Hematopoietic multipotent progenitor cell treated with erythropoietin and hydrocortisone succinate and interleukin-3 and kit ligand, for 17 days (in vitro differentiated cells): ENCODE data around the gene PPFIBP1.

Source experiments
- DNase-seq: peaks from one replicate; pipeline ENCODE4 v3.0.0-alpha.2; 2015; ENCODE audit warnings: low spot score

The PPFIBP1 gene

DNA sequence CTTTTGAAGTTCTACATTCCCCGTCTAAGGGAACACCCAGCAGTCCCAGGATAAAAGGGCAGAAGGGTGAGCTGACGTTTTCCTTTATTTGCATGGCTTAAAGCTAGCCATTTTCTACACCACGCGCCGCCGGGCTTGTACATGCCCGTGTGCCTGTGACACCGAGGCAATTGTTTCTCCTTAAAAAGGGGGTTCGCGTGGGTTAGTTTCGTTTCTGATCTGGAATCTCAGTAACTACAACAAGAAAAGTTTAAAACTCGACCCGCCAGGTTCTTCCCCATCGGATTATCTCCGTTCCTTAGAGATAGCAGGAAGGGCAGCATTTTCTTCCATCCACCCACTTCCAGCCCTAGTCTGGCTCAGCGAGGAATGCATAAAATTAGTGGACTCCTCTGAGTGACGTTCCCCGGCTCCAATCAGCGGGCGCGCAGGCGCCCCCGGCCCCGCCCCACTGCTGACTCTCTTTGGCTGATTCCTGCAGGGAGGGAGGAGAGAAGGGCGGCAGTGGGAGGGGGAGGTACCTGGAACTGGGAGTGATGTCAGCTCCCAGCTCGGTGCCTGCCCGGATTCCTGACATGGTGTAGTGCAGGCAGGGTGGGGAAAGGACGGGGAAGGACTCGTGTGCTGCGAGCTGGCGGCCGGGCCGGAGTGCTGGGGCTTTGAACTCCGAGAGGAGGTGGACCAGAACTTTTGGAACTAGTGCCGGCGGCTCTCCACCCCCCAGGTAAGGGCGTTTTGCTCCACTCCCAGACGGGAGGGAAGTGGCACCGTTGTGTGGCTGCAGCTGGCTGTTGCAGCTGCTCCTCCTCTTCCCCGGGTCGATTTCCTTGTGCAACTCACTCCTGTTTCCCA, at the start of gene PPFIBP1:
Gene PPFIBP1, plus strand, starts transcription at position 565 of the 852 bp plus-strand sequence. CDS start 109,191 bp downstream, outside the sequence.
- peak; percentile 83 for DNase-seq

DNA sequence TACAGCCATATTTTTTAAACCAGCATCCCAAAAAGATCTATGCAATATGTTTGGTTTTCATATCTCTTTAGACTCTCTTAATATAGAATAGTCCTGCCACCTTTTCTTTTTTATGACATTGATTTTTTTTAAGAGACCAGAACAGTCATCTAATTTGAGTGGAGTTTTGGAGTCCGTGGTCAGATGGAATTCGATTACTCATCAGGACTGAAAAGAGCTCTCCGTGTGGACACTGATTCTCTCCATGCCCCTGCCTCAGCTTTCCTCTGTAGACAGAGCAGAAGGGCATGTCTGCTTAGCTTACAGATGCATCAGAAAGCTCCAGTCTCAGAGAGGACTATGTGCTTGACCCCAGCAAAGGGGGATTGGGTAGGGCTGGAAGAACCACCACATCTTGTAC, 49.7 kb upstream of the PPFIBP1 start:
- no peak for DNase-seq

DNA sequence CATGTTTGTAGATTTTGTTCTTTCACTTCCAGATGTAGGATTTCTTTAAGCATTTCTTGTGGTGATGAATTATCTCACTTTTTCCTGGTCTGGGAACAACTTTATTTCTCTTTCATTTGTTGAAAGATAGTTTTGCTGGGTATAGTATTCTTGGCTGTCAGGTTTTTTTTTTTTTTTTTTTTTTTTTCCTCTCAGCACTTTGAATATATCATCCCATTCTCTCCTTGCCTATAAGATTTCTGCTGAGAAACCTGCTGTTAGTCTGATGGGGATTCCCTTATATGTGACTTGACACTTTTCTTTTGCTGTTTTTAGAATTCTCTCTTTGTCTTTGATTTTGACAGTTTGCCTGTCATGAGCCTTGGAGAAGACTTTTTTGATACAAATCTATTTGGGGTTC, 47.0 kb upstream of the PPFIBP1 start:
- DNase-seq, result no peak

DNA sequence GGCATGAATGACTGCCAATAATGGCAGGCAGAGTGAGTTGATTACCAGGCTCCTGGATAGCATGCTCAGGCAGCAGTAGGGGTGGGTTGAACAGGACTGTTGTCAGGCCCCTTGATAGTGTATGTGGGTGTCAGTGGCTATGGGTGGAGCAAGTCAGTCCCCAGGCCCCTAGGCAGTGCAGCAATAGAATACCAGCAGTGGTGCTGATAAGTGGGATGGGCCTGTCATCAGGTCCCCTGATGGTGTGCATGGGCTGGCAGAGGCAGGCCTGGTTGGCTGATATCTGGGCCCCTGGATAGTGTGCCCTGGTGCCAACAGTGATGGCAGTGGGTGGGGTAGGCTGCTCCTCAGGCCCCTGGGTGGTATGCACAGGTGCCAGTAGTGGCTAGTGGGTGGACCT, 45.1 kb upstream of the PPFIBP1 start:
- no peak for DNase-seq

DNA sequence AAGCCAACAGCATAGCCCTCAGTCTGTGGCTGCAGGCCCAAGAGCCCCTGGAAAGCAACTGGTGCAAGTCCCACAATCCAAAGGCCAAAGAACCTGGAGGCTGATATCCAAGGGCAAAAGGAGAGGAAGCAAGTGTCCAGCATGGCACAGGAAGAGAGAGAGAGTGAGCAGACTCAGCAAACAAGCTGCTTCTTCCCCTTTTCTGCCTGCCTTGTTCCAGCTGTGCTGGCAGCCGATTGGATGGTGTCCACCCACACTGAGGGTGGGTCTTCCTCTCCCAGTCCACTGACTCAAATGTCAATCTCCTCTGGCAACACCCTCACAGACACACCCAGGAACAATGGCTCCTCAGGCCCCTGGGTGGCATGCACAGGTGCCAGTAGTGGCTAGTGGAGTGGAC, 44.0 kb upstream of the PPFIBP1 start:
- no peak for DNase-seq

DNA sequence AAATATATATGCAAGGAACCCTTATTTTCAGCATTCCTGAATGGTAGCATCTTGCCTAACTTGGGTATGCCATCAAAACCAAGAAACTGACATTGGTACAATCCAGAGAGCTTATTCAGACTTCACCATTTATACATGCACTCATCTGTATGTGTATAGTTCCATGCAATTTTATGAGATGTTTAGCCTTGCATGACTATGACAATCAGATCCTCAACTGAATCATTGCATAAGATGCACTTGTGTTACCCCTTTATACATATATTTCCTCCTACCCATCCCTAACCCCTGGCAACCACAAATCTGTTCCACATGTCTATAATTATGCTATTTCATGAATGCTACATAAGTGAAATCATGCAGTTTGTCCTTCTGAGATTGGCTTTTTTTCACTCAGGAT, 37.0 kb upstream of the PPFIBP1 start:
- DNase-seq, result no peak

DNA sequence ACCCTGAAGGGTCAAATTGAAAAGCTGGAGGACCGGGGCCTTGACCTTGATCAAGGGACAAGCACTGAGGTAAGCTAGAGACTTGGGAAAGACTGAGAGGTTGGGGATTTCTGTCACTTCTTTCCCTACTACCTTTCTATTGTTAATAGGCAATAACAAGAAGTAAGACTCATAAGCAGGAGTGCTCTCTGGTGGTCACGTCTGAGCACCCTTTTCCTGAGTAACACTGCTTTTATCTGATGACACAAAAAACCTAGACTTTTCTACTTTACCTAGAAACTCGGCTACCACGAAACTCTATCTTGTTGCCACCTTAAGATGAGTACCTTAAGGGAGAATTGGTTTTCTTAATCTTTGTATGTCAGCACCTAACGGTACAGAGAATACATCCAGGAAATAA, 35.5 kb upstream of the PPFIBP1 start:
- DNase-seq, result no peak

DNA sequence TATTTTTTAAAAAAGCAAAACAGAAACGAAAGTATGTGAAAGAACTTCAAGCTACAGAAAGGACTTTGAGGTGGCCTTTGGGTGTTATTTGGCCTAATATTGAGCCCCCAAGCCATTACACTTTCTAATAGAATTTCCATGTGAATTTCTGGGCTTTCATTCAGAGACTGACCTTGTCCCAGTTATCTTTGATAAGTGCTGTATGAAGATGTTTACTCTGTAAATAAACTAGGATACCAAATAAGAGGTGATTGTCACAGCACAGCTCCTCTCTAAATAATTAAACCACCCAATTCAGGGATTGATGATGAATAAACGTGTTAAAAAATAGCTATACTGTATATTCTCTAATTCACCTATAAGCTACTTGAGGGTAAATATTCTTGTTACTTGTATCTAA, 32.8 kb upstream of the PPFIBP1 start:
- DNase-seq, result no peak

DNA sequence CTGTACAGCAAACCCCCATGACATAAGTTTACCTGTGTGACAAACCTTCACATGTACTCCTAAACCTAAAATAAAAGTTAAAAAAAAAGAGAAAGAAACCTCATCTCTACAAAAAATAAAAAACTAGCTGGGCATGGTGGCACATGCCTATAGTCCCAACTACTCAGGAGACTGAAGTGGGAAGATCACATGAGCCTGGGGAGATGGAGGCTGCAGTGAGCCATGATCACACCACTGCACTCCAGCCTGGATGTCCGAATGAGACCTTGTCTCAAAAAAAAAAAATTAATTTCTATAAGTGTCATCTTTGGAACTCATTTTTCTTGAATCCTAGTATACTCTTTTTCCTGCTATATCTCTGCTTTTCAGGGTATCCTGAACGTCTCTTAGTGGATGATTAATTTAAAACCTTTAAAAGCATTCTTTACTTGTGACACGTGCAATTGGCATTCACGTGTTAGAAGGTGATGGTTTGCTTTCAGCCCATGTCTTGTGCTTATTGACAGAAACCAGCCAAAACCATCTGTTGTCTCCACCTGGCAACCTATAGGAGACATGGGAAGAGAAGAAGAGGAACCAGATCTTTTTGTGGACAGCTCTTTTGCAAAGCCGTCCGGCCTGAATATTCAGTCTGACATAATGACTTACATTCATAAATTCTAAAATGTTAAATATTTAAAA, 30.6 kb upstream of the PPFIBP1 start:
- no peak for DNase-seq

DNA sequence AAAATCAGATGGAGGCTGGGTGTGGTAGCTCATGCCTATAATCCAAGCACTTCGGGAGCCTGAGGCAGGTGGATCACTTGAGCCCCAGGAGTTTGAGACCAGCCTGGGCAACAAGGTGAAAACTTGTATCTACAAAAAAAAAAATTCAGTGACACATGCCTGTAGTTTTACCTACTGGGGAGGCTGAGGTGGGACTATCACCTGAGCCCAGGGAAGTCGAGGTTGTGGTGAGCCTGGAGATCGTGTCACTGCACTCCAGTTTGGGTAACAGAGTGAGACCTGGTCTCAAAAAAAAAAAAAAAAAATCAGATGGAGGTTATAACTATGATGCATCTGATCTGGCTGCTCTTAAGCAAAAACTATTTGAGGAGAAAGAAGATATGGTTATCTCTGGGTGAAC, 26.6 kb upstream of the PPFIBP1 start:
- DNase-seq, result no peak

DNA sequence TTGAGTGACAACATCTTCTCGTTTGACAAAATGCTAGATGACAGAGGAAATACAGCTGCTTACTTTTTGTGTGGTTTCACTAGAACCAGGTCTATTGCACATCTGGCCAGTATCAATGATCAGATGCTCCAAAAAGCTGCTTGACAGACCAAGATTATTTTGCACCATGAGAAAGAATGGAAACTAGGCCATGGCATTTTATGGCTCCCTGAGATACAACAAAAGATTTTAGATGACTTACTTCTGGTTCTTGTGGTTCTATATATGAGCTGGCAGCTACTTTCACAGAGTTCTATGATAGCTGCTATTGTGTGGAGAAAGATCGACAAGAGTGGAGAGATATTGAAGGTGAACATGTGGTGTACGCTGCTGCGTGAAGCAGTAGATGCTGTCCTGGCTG, 25.9 kb upstream of the PPFIBP1 start:
- no peak for DNase-seq

DNA sequence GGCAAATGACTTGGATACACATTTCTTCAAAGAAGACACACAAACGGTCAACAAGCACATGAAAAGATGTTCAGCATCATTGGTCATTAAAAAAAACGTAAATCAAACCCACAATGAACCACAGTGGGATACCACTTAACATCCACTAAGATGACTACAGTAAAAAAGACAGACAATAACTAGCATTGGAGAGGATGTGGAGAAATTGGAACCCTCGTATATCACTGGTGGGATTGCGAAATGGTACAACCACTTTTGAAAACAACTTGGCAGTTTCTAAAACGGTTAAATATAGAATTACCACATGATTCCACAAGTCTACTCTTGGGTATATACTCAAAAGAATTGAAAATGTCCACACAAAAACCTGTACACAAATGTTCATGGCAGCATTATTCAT, 25.2 kb upstream of the PPFIBP1 start:
- no peak for DNase-seq

DNA sequence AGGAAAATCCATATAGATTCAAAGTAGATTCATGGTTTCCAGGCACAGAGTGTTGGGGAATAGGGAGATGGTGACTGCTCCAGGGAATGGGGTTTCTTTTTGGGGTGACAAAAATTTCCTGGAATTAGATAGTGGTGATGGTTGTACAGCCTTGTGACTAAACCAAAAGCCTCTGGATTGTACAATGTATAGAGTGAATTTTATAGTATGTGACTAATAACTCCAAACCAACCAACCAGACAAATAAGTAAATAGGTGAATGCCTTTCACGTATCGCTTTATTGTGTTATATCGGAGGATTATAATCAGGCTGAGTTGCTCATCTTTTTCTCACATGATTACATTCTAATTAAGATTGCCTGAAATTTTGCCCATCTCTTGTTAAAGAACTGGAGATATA, 24.6 kb upstream of the PPFIBP1 start:
- DNase-seq, result no peak

DNA sequence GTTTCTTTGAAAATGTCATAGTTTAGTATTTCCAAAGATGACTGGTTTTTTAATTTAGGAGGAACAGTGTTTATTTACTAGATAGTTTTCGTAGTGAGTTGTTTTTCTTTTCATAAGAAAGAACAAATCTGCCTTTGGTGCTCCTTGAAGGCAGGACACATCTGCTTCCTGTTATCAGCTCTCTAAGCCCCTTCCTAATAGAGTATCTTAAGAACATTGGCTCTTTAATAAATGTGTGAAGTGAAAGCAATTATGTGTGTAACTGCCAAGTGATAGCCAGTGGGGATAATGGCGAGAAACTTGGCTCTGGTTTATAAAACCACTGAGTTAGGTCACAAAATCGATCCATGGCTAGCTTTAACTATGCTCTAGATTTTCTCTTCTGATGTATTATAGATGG, 23.5 kb upstream of the PPFIBP1 start:
- no peak for DNase-seq

DNA sequence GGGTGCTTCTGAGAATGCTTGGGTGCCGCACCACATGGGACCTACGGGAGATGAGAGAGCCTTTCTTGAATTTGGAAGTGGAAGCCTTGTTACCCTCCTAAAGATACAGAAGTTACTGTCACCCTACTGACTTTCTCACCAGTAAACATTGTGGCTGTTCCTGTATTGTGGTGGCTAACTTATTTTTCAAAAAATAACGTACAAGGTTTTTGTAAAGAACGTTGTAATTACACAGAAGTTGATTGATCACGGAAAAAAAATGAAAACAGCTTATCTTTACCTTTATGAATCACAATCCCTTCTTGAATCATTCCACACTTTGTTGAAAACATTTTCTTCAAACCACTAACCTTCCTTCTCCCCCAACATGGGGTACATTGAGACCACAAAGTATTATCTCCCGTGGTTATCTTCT, 22.0 kb upstream of the PPFIBP1 start:
- DNase-seq, result no peak

DNA sequence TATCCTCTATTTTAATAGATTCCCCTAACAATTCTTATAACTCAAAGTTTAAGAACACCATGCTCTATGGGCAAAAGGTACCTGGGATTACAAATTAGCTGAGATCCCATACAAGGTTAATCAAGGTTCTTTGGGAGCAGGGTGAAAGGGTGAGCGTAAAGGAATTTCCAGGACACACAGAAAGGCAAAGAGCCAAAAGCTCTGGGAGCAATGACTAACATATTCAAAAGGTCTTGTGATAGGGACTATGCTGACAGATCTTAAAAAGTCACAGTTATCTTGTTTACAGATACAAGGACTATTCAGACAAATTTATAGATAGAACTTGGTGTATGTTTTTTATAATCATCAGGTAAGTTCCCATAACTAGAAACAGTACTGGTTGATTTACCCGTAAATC, 19.5 kb upstream of the PPFIBP1 start:
- no peak for DNase-seq

DNA sequence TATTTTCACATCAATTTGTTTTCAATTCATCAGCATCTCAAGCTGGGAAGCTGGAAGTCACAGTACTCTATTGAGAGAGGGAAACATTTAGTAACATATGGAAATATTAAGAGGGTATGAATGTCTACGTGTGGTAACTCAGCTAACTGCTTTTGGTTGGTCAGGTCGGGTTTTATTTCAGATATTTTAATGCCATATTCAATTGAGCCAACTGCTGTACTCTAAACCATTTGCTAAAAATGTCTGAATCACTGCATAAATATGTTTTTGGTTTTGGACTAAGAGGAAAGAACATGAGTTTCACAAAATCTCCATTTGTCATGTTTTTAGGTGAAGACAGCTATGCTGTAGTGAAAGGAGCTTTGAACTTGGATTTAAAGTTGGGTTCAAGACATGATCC, 18.9 kb upstream of the PPFIBP1 start:
- no peak for DNase-seq

DNA sequence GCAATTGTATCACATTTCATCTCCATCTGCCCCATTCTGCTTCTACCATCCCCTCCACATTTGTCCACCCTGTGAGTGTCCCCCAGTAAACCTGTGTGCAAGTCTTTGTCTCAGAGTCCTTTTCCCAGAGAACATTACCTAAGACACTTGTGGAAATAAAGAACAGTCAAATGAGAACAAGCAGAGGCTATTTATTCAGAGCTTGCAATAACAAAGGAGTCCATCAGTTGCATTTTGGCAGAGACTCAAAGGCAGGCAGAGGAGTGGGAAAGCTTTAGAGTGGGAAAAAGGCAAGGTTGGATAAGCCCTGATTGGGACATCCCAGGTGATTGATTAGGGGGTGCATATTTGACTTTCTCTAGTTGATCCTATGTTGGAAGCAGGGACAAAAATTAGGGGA, 18.2 kb upstream of the PPFIBP1 start:
- no peak for DNase-seq

DNA sequence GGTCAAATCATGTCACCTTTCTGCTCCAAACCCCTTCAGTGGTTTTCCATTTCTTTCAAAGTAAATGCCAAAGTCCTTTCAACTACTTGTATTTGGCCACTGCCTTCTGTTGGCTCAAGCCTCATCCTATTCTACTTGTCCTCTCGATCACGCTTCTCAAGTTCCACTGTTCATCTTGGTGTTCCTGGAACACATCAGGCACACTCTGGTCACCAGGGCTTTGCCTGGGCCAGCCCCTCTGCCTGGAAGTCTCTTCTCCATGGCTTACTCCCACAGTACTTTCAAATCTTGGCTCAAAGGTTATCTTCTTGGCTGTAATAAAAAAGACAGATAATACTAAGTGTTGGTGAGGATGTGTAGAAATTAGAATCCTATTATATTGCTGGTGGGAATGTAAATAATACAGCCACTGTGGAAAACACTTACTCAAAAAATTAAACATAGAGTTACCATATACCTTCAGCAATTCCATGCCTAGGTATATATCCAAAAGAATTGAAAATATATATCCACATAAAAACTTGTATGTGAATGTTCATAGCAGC, 17.3 kb upstream of the PPFIBP1 start:
- no peak for DNase-seq

DNA sequence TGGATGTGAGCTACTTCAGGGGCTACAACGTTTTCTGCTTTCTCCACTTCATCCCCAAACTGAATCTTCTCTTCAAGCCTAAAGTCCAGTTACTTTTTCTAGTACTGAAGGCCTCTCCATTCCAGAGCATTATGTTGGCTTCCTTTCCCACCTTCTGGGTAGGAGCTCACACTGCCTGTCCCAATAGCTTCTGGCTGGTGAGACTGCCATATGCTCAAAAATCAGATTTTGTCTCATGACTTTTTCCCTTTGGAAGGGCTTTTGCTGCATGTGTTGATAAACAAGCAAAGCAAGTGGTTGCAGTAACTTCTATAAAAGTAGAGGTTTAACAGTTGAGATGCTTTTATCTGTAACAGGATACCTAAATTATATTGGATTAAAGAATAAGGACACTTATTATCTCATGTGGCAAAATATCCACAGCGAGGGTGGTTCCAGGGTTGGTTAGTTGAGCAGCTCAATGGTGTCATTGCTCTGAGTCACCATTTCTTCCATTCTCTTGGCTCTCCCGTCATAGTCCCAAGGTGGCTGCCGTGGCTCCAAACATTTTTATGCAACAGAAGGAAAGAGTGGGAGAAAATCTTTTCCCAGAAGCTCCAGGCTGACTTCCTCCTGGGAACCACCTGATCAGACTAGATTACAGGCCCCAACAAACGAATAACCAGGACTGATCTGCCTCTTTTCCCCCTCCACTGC, 15.1 kb upstream of the PPFIBP1 start:
- no peak for DNase-seq

DNA sequence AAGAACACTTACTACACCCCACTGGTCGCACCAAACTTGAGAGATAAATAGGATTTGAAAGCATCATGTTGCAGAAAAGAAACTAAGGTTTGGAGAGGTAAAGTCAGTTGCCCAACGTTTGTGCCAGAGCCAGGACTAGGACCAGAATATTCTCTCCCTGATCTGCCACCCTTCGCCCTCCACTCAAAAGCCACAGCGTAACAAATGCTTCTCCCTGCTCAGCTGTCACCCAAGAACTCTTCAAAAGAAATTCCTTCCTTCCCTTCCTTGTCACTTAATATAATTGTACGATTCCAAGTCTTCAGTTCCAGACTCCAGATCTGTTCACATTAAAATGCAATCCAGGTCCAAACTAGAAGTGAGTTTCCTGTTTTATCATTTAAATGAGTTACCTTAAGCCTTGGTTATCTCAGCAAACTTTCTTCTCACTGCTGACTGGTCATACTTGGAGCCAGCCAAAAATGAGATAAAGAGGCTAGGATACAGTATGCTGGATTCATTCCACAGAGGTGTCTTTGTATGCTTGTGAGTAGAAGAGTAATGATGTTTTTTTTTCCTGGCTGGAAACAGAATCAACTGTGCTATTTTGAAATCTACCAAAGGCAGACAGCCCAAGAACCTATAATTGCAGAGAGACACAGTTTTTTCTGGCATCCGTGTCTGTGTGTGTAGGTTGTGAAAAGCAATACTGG, 12.8 kb upstream of the PPFIBP1 start:
- no peak for DNase-seq

DNA sequence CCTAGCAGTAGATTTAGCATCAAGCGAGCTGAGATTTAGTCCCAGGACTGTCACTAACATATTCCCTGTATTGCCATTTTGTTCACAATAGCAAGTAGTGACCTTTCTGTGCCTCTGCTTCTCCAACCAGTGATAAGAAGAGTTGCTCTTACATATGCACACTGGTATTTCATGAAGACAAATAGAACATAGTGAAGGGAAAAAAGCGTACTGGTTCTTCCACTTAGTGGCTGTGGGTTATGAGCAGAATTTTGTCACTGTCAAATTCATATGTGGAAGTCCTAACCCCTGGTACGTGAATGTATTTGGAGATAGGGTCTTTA, 12.3 kb upstream of the PPFIBP1 start:
- no peak for DNase-seq
